H1 (cell line): Measurements from ENCODE around the gene IKZF3. TPM values are rescaled to one million over a fixed set of nuclear protein-coding genes. Genes with fewer than 3 reads are reported as not detected.

Experiments
- CTCF ChIA-PET: fragments of 300-600 bp; sonication (Branson Sonifier 250); formaldehyde crosslinking; loops from one replicate; lab custom pipeline; 2021; ENCODE audit not compliant: partially characterized antibody; lab: Charles Lee
- POLR2A ChIA-PET: fragments of 300-600 bp; sonication (Branson Sonifier 250); formaldehyde crosslinking; loops from one replicate; lab custom pipeline; 2021; ENCODE audit warnings: inconsistent platforms; ENCODE audit not compliant: partially characterized antibody; lab: Charles Lee
- DNase-seq, 2 experiments: peaks; one replicate each; pipeline versions ENCODE4 v3.0.0 to v3.0.0-alpha.2; 2010 to 2022; ENCODE audit warnings: low spot score in 2 of 2, low read depth in 1 of 2, mixed read lengths in 1 of 2
- FAIRE-seq: peaks from 2 replicates; lab custom pipeline; 2011; peaks lifted over from hg19 to GRCh38; lab: Jason Lieb, UNC
- H2AFZ ChIP-seq: 2 replicates; pipeline ENCODE4 v1.8.1; 2012; ENCODE audit warnings: low read length, inconsistent platforms
- H2AK5ac ChIP-seq: 2 replicates; pipeline ENCODE4 v1.6.1; 2013; ENCODE audit warnings: low read depth, low read length
- H2BK120ac ChIP-seq: replicated peaks from 2 replicates; pipeline ENCODE3; 2013; ENCODE audit warnings: low read depth, low read length, inconsistent platforms
- H2BK12ac ChIP-seq: 2 replicates; pipeline ENCODE4 v1.6.1; 2013; ENCODE audit warnings: low read depth, low read length
- H2BK15ac ChIP-seq: 2 replicates; pipeline ENCODE4 v1.6.1; 2013; ENCODE audit warnings: low read length
- H2BK20ac ChIP-seq: 2 replicates; pipeline ENCODE4 v1.6.1; 2013; ENCODE audit warnings: low read length
- H2BK5ac ChIP-seq: 2 replicates; pipeline ENCODE4 v1.6.1; 2013; ENCODE audit warnings: low read depth, low read length
- H3K14ac ChIP-seq: 2 replicates; pipeline ENCODE4 v1.6.1; 2013; ENCODE audit warnings: inconsistent platforms; ENCODE audit not compliant: insufficient read length
- H3K18ac ChIP-seq: 2 replicates; pipeline ENCODE4 v1.6.1; 2013; ENCODE audit warnings: low read length; ENCODE audit errors: extremely low read depth
- H3K23ac ChIP-seq: 2 replicates; pipeline ENCODE4 v1.6.1; 2013; ENCODE audit warnings: inconsistent platforms; ENCODE audit not compliant: insufficient read length
- H3K23me2 ChIP-seq: 2 replicates; pipeline ENCODE4 v1.6.1; 2013; ENCODE audit warnings: low read depth, low read length
- H3K27ac ChIP-seq: 2 replicates; pipeline ENCODE4 v1.6.1; 2011; ENCODE audit warnings: low read depth, low read length, inconsistent platforms
- H3K27me3 ChIP-seq, 4 experiments: replicated peaks in 1 of 4; 1 replicate in 1 of 4; 2 replicates in 3 of 4; pipeline versions ENCODE4 v1.6.1 to v1.8.1; 2011 to 2013; ENCODE audit warnings: low read length in 3 of 4, mild to moderate bottlenecking in 3 of 4, inconsistent platforms in 2 of 4, mixed read lengths in 2 of 4, moderate library complexity in 1 of 4; ENCODE audit not compliant: control insufficient read depth in 3 of 4, insufficient read depth in 3 of 4; ENCODE audit errors: extremely low read depth in 1 of 4
- H3K36me3 ChIP-seq, 4 experiments: 2 replicates each; pipeline versions ENCODE4 v1.6.1 to v1.8.1; 2011 to 2013; ENCODE audit warnings: mild to moderate bottlenecking in 4 of 4, low read length in 3 of 4, moderate library complexity in 2 of 4, control low read depth in 1 of 4, inconsistent platforms in 1 of 4; ENCODE audit not compliant: insufficient read depth in 4 of 4, control insufficient read depth in 2 of 4
- H3K4ac ChIP-seq: replicated peaks from 2 replicates; pipeline ENCODE3; 2013; ENCODE audit warnings: low read length, low read depth, mixed read lengths, inconsistent platforms; ENCODE audit not compliant: insufficient read length
- H3K4me1 ChIP-seq, 4 experiments: replicated peaks in 1 of 4; 1 replicate in 1 of 4; 2 replicates in 3 of 4; pipeline versions ENCODE4 v1.6.1 to v1.8.1; 2011 to 2013; ENCODE audit warnings: low read length in 3 of 4, inconsistent platforms in 2 of 4, mixed read lengths in 1 of 4; ENCODE audit not compliant: insufficient read depth in 4 of 4, control insufficient read depth in 3 of 4
- H3K4me2 ChIP-seq, 2 experiments: 2 replicates each; pipeline versions ENCODE4 v1.6.1 to v1.8.1; 2011 to 2013; ENCODE audit warnings: low read depth in 2 of 2, low read length in 2 of 2, control low read depth in 1 of 2, inconsistent platforms in 1 of 2, mild to moderate bottlenecking in 1 of 2; ENCODE audit not compliant: insufficient read depth in 1 of 2
- H3K4me3 ChIP-seq, 4 experiments: fragments of 200-600, 300-600 bp in 1 of 4; sonication (generic), shearing (Covaris generic), sonication (Bioruptor Twin) in 1 of 4; 2 replicates each; pipeline versions ENCODE4 v1.5.1 to v1.8.1; 2011 to 2016; ENCODE audit warnings: low read length in 4 of 4, low read depth in 3 of 4, control low read depth in 2 of 4, inconsistent platforms in 2 of 4, mild to moderate bottlenecking in 2 of 4, mixed read lengths in 1 of 4, moderate library complexity in 1 of 4; ENCODE audit not compliant: insufficient read depth in 2 of 4; ENCODE audit errors: extremely low read depth in 1 of 4
- H3K56ac ChIP-seq: replicated peaks from 2 replicates; pipeline ENCODE3; 2013; ENCODE audit warnings: low read depth, mild to moderate bottlenecking, mixed read lengths, low read length, inconsistent platforms; ENCODE audit not compliant: insufficient read length
- H3K79me1 ChIP-seq: 2 replicates; pipeline ENCODE4 v1.6.1; 2013; ENCODE audit warnings: low read depth, low read length, control low read depth
- H3K79me2 ChIP-seq, 2 experiments: 2 replicates each; pipeline versions ENCODE4 v1.6.1 to v1.8.1; 2012 to 2013; ENCODE audit warnings: low read length in 2 of 2, mild to moderate bottlenecking in 2 of 2, inconsistent platforms in 1 of 2; ENCODE audit not compliant: insufficient read depth in 2 of 2, control insufficient read depth in 1 of 2
- H3K9ac ChIP-seq, 4 experiments: replicated peaks in 1 of 4; 1 replicate in 1 of 4; 2 replicates in 3 of 4; pipeline versions ENCODE4 v1.6.1 to v1.8.1; 2011 to 2013; ENCODE audit warnings: low read depth in 3 of 4, low read length in 3 of 4, control low read depth in 2 of 4, mild to moderate bottlenecking in 2 of 4, moderate library complexity in 2 of 4, inconsistent platforms in 1 of 4; ENCODE audit errors: extremely low read depth in 1 of 4
- H3K9me3 ChIP-seq, 2 experiments: 2 replicates each; pipeline versions ENCODE4 v1.6.1 to v1.8.1; 2012 to 2013; ENCODE audit warnings: mild to moderate bottlenecking in 2 of 2, moderate library complexity in 2 of 2, control low read depth in 1 of 2, inconsistent platforms in 1 of 2, low read depth in 1 of 2, low read length in 1 of 2, mixed read lengths in 1 of 2; ENCODE audit not compliant: insufficient read depth in 2 of 2
- H4K20me1 ChIP-seq, 2 experiments: replicated peaks in 1 of 2; 2 replicates each; pipeline versions ENCODE3 to v1.8.1; 2011 to 2013; ENCODE audit warnings: inconsistent platforms in 2 of 2, low read length in 2 of 2, mild to moderate bottlenecking in 1 of 2; ENCODE audit not compliant: insufficient read depth in 2 of 2, control insufficient read depth in 1 of 2
- H4K5ac ChIP-seq: 2 replicates; pipeline ENCODE4 v1.6.1; 2013; ENCODE audit warnings: low read length, low read depth, mixed read lengths, inconsistent platforms; ENCODE audit not compliant: insufficient read length
- H4K8ac ChIP-seq: 2 replicates; pipeline ENCODE4 v1.8.0; 2013; ENCODE audit warnings: mild to moderate bottlenecking, moderate library complexity, low read length, inconsistent platforms; ENCODE audit not compliant: insufficient read depth; ENCODE audit errors: extremely low read depth
- H4K91ac ChIP-seq: replicated peaks from 2 replicates; pipeline ENCODE3; 2013; ENCODE audit warnings: low read length, mixed read lengths, inconsistent platforms; ENCODE audit not compliant: insufficient read length
- ASH2L ChIP-seq: fragments of 200-600, 300-600 bp; sonication (generic); IDR thresholded peaks from one replicate; pipeline ENCODE4 v1.7.1; 2017; ENCODE audit warnings: low read length
- BACH1 ChIP-seq: IDR thresholded peaks from 2 replicates; pipeline ENCODE4 v1.6.1; 2012; ENCODE audit warnings: low read length, improper control_type of control experiment
- BRCA1 ChIP-seq: IDR thresholded peaks from 2 replicates; pipeline ENCODE4 v1.6.1; 2012; ENCODE audit warnings: low read depth, low read length, improper control_type of control experiment
- CBX5 ChIP-seq: fragments of 300-800, 300-1000 bp; sonication (generic); IDR thresholded peaks from 2 replicates; pipeline ENCODE4 v1.7.1; 2016; ENCODE audit warnings: antibody characterized with exemption, low read length, low read depth
- CHD1 ChIP-seq: IDR thresholded peaks from 2 replicates; pipeline ENCODE4 v1.6.1; 2012; ENCODE audit warnings: low read depth, low read length, improper control_type of control experiment
- JUND ChIP-seq: IDR thresholded peaks from 2 replicates; pipeline ENCODE4 v1.6.1; 2011; ENCODE audit warnings: mild to moderate bottlenecking, improper control_type of control experiment, low read length
- RAD21 ChIP-seq, 2 experiments: IDR thresholded peaks in 1 of 2; conservative IDR thresholded peaks in 1 of 2; 2 replicates each; pipeline ENCODE4 v1.6.1; 2011; ENCODE audit warnings: low read depth in 2 of 2, low read length in 2 of 2, improper control_type of control experiment in 1 of 2, inconsistent platforms in 1 of 2, mild to moderate bottlenecking in 1 of 2, moderate library complexity in 1 of 2
- RXRA ChIP-seq: IDR thresholded peaks from 2 replicates; pipeline ENCODE4 v1.6.1; 2011; ENCODE audit warnings: low read depth, mild to moderate bottlenecking, low read length, moderate library complexity; ENCODE audit not compliant: insufficient read depth
- SIX5 ChIP-seq: IDR thresholded peaks from 2 replicates; pipeline ENCODE4 v1.6.1; 2011; ENCODE audit warnings: mild to moderate bottlenecking, low read depth, low read length
- SRF ChIP-seq: IDR thresholded peaks from 2 replicates; pipeline ENCODE4 v1.6.1; 2011; ENCODE audit warnings: mild to moderate bottlenecking, low read depth, low read length, moderate library complexity
- WGBS, 2 experiments: shearing (Covaris generic) in 1 of 2; methylation state at CpG; one replicate each; pipeline versions ENCODE4 v1.1.6 to v1.1.7; 2013 to 2015; ENCODE audit warnings: low lambda C conversion rate in 2 of 2, mixed read lengths in 2 of 2, inconsistent platforms in 1 of 2, low coverage in 1 of 2, missing lambda C conversion rate in 1 of 2; ENCODE audit not compliant: insufficient replicate concordance in 2 of 2, insufficient coverage in 1 of 2, insufficient read length in 1 of 2; ENCODE audit errors: extremely low coverage in 1 of 2, missing lambda C conversion rate in 1 of 2; 5-methylcytosine and 5-hydroxymethylcytosine counted together
- polyA plus RNA-seq, 7 experiments: library from polyadenylated mRNA; depleted of rRNA in 3 of 7; stranded (reverse) in 5 of 7; unstranded in 2 of 7; fragments of >200 nt in 5 of 7; fragments of 200-250 nt in 2 of 7; gene quantifications; 1 replicate in 5 of 7; 2 replicates in 1 of 7; 4 replicates in 1 of 7; pipeline versions ENCODE4 v1.2.1 to v1.2.3, GENCODE V29; 2011 to 2013; ENCODE audit warnings: missing spikeins in 2 of 7, mixed read lengths in 2 of 7
- total RNA-seq: library from RNA; stranded (reverse); fragmentation: NEBNext Ultra II Directional; extraction: Animal tissue kit (Norgen Biotek cat#: 25700); gene quantifications from 2 replicates; pipeline ENCODE4 v1.2.1, GENCODE V29; 2021
- TF ChIP-seq, protein P1 (sequence below): IDR thresholded peaks from 2 replicates; pipeline ENCODE4 v1.6.1; 2012; ENCODE audit warnings: inconsistent platforms
- TF ChIP-seq, protein P2 (sequence below): IDR thresholded peaks from 2 replicates; pipeline ENCODE4 v1.6.1; 2012; ENCODE audit warnings: inconsistent platforms

IKZF3 gene
- total and polyA plus RNA-seq, 2 of the 8 experiments (the other 6 are each of a cell fraction or from before 2014, with no cell fraction given): 0.23 to 0.56 TPM

DNA sequence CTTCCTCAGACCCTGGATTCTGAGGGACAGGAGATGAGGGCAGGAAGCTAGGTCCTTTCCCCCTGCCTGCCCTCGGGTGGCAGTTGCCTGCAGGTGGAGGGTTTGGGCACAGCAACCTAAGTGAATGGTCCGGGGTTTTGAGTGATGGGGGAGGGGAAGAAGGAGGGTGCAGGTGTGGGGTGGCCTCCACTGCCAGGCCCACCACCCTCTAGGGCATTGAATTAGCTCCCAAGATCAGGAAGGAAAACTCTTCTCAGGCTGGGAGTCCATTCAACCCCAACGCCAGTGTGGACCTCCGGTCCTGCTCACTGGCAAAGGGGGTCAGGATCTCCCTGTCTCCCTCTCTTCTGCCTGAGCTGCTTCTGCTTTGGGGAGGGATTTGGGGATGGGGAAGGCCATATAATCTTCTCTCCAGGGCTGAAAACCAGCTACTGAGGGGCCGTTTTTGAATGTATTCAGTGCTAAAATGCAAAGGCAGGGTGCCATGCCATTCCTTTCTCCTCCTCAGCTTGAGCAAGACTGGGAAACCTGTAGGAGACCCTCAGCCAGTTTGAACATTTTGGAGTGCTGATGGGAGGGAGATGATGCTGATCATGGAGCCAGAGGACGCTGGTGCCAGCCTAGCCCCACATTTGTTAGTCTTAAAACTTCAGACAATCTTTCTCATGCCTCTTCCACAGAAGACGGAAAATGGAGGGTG lies 107.6 kb downstream of the IKZF3 start:
- Histone ChIP-seq H2BK12ac (peak overlapping the region; percentile 1; the same call in 1 of the 2 replicates), H4K5ac (no peak overlapping the region), H3K23ac (no peak overlapping the region), H3K79me1 (no peaks in the 10 kb centered on the region; the same call in 1 of the 2 replicates), H2BK120ac (no peak overlapping the region), H3K9me3 (no peaks in the 10 kb centered on the region), H3K9ac (no peak overlapping the region), H3K23me2 (peaks cover 10% of the 10 kb centered on the region; the same call in 1 of the 2 replicates), H3K27me3 (peaks cover 0 to 3% (median 2%) of the 10 kb centered on the region in 4 experiments; a peak in 2 of 7 replicates), H3K4ac (no peak overlapping the region), H2BK5ac (no peak overlapping the region), H4K20me1 (no peaks in the 10 kb centered on the region), H3K14ac (no peak overlapping the region), H3K18ac (no peak overlapping the region), H4K91ac (no peak overlapping the region), H2AFZ (no peak overlapping the region), H2AK5ac (no peak overlapping the region), H3K4me2 (no peak overlapping the region), H2BK20ac (0 out of 2 replicates have a peak overlapping the region, but pooled peaks have one; percentile 25), H3K79me2 (no peaks in the 10 kb centered on the region), H3K36me3 (no peaks in the 10 kb centered on the region), H3K4me1 (peaks cover 9 to 22% (median 17%) of the 10 kb centered on the region in 4 experiments), H3K4me3 (no peak overlapping the region), H2BK15ac (no peak overlapping the region), H4K8ac (no peak overlapping the region; the same call in 1 of the 2 replicates), H3K56ac (no peak overlapping the region), H3K27ac (no peak overlapping the region)
- CTCF ChIA-PET: interaction anchor here (0.5 to 8.2 kb wide), 7 partner anchors 26 to 143 kb away, joined by 3 to 102 read pairs (median 5); partner anchors contain the start of gene MIEN1
- DNase-seq: no peak
- no peak for FAIRE-seq
- 86% methylated on average over 7 of the region's 7 CpGs; no CpG with 5 or more reads in 1 of the 2 experiments for WGBS, 2 experiments
- POLR2A ChIA-PET: interaction anchor here (8.1 kb wide), 1 partner anchor 26 kb away, joined by 54 read pairs; the partner anchor contains the start of gene MIEN1
- TF ChIP-seq RAD21 (IDR thresholded peaks at IDR 0.05 in 1 of 2, conservative IDR thresholded peaks at IDR 0.05 in 1 of 2; ENCODE audit: low read depth in 2 of 2, low read length in 2 of 2) (no peak), SIX5 (no peak), BRCA1 (no peak), JUND (no peak), CHD1 (no peak), SRF (no peak), RXRA (no peak), ASH2L (no peak), CBX5 (no peak), BACH1 (no peak)
- TF ChIP-seq, protein P1, sequence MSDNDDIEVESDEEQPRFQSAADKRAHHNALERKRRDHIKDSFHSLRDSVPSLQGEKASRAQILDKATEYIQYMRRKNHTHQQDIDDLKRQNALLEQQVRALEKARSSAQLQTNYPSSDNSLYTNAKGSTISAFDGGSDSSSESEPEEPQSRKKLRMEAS: no peak
- TF ChIP-seq, protein P2, sequence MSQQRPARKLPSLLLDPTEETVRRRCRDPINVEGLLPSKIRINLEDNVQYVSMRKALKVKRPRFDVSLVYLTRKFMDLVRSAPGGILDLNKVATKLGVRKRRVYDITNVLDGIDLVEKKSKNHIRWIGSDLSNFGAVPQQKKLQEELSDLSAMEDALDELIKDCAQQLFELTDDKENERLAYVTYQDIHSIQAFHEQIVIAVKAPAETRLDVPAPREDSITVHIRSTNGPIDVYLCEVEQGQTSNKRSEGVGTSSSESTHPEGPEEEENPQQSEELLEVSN: no peak
